IPS-20b (cell line): ENCODE results near the gene EGFL6.

Experiments
- H3K27ac ChIP-seq: one replicate; pipeline ENCODE4 v1.5.1; 2013; ENCODE audit warnings: low read length
- H3K27me3 ChIP-seq: 2 replicates; pipeline ENCODE4 v1.6.1; 2013; ENCODE audit warnings: mild to moderate bottlenecking, low read length, inconsistent platforms; ENCODE audit not compliant: insufficient read depth
- H3K36me3 ChIP-seq: 2 replicates; pipeline ENCODE4 v1.6.1; 2013; ENCODE audit warnings: low read depth, mild to moderate bottlenecking, inconsistent platforms, low read length, moderate library complexity; ENCODE audit not compliant: insufficient read depth
- H3K4me1 ChIP-seq: 2 replicates; pipeline ENCODE4 v1.6.1; 2013; ENCODE audit warnings: mild to moderate bottlenecking, control low read depth, inconsistent platforms, low read length, moderate library complexity; ENCODE audit not compliant: insufficient read depth
- H3K4me3 ChIP-seq: 2 replicates; pipeline ENCODE4 v1.5.1; 2013; ENCODE audit warnings: mild to moderate bottlenecking, low read length, inconsistent platforms
- H3K9ac ChIP-seq: 2 replicates; pipeline ENCODE4 v1.6.1; 2013; ENCODE audit warnings: low read depth, mild to moderate bottlenecking, inconsistent platforms, low read length, moderate library complexity
- H3K9me3 ChIP-seq: 2 replicates; pipeline ENCODE4 v1.6.1; 2013; ENCODE audit warnings: mild to moderate bottlenecking, low read depth, low read length, inconsistent platforms; ENCODE audit not compliant: insufficient read depth

EGFL6 gene

DNA sequence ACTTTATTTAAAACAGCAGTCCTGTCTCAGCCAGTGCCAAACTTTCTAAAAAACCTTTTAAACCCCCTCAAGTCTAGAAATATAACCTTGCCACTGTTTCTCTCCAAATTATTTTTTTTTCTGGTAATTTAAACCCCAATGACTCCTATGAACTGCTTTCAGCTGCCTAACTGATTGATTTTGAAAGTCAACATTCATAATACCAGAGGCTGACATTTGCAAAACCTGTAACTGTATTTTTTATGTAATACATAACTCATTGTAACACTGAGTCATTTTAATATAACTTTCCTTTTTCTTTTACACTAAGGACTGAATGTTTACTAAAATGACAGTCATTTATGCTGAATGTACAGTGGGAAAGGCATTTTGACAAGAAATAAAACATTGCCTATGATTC, 19.1 kb upstream of the EGFL6 start:
- Histone ChIP-seq H3K9me3 (no peaks in the 10 kb centered on the region), H3K4me3 (no peak overlapping the region), H3K9ac (no peak overlapping the region), H3K27me3 (no peaks in the 10 kb centered on the region), H3K36me3 (no peaks in the 10 kb centered on the region), H3K27ac (no peak overlapping the region), H3K4me1 (no peaks in the 10 kb centered on the region)

DNA sequence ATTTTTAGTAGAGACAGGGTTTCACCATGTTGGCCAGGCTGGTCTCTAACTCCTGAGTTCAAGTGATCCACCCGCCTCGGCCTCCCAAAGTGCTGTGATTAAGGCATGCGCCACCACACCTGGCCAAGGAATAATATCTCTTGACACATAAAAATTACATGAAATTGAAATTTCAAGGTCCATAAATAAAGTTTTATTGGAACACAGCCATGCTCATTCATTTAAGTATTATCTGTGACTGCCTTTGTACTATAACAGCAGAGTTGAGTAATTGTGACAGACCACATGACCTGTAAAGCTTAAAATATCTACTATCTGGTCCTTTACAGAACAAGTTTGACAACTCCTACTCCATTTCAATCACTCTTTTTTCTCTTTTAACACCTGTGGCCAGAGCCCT, 17.8 kb upstream of the EGFL6 start:
- Histone ChIP-seq H3K9ac (no peak overlapping the region), H3K36me3 (no peaks in the 10 kb centered on the region), H3K4me1 (no peaks in the 10 kb centered on the region), H3K4me3 (no peak overlapping the region), H3K27ac (no peak overlapping the region), H3K9me3 (no peaks in the 10 kb centered on the region), H3K27me3 (no peaks in the 10 kb centered on the region)

DNA sequence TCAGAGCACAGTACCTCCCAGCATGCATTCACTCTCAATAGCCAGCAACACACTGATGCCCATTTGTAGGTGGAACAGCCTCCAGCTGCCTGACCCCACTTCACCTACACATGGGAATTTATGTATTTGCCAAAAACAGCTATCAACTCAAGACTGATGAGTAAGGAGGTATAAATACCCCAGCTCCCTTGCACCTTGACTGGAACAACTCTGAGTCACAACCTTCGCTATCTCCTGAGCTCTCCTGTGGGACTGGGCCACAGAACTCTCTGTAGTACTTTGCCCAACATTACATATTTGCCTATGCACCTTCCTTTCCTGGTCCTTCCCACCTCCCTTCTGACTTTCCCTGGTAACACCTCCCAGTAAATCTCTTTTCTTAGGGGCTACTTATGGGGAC, 16.5 kb upstream of the EGFL6 start:
- no peaks in the 10 kb centered on the region for H3K36me3 ChIP-seq
- H3K9ac ChIP-seq = no peak overlapping the region
- H3K4me1 ChIP-seq = no peaks in the 10 kb centered on the region
- H3K9me3 ChIP-seq = no peaks in the 10 kb centered on the region
- H3K27me3 ChIP-seq = no peaks in the 10 kb centered on the region
- no peak overlapping the region for H3K4me3 ChIP-seq
- no peak overlapping the region for H3K27ac ChIP-seq

DNA sequence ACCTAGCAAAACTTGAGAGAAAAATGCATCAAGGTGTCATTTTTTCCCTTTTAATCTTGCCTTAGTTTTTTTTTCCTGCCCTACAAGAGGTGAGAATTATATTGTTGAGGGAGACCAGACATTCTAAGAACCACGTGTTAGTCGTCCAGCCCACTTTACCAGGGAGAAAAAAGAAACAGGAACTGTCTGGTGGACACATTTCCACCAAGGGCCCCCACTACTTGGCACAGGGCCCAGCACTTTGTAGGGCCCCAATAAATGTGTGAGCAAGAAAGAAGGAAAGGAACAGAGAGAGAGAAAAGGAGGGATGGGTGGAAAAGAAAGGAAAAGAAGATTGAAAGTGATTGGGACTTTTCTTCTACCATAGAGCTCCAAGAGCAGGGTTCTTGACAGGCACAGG, 3.9 kb upstream of the EGFL6 start:
- Histone ChIP-seq H3K4me1 (no peaks in the 10 kb centered on the region), H3K36me3 (no peaks in the 10 kb centered on the region), H3K27ac (no peak overlapping the region), H3K4me3 (no peak overlapping the region), H3K9me3 (no peaks in the 10 kb centered on the region), H3K27me3 (peaks cover 42% of the 10 kb centered on the region), H3K9ac (no peak overlapping the region)

DNA sequence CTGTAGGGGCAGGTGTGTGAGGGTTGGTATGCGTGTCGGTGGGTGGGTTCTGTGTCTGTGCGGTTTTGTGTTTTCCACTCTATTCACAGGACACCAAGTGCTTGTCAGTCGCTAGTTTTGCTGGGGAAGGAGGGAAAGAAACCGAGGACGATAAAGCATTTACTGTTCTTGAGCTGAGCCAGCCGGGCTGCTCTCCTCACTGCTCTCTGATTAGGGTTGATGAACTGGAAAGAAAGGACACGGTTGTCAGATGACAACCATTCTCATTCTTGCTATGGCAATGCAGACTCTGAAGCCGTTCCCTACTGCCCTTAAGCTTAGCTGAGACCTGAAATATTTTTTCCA, 832 bp downstream of the EGFL6 start:
- Histone ChIP-seq H3K9me3 (no peaks in the 10 kb centered on the region), H3K36me3 (no peaks in the 10 kb centered on the region), H3K27me3 (peaks cover 58% of the 10 kb centered on the region), H3K4me1 (no peaks in the 10 kb centered on the region), H3K9ac (no peak overlapping the region), H3K4me3 (peak overlapping the region; percentile 60; the same call in 1 of the 2 replicates), H3K27ac (no peak overlapping the region)

DNA sequence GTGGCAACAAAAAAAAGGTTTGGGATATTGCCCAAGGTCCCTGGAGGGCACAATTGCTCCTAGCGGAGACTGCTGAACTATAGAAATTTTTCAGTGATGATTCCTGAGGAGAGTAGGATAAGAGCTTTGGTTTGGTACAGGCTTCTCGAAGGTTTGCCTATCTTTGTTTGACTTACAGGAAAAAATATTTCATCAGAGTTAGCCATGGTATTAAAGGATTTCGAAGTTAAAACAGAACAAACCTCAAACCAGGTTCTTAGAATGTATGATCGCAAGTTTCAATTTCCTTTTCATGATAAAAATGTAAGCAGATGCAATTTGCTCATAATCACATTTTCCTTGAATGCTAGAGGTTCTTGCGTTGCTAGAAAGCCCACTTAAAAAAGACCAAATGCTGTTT, 1.7 kb downstream of the EGFL6 start:
- H3K9me3 ChIP-seq = no peaks in the 10 kb centered on the region
- no peaks in the 10 kb centered on the region for H3K4me1 ChIP-seq
- no peak overlapping the region for H3K9ac ChIP-seq
- peaks cover 58% of the 10 kb centered on the region for H3K27me3 ChIP-seq
- H3K27ac ChIP-seq = no peak overlapping the region
- no peak overlapping the region for H3K4me3 ChIP-seq
- H3K36me3 ChIP-seq = no peaks in the 10 kb centered on the region

DNA sequence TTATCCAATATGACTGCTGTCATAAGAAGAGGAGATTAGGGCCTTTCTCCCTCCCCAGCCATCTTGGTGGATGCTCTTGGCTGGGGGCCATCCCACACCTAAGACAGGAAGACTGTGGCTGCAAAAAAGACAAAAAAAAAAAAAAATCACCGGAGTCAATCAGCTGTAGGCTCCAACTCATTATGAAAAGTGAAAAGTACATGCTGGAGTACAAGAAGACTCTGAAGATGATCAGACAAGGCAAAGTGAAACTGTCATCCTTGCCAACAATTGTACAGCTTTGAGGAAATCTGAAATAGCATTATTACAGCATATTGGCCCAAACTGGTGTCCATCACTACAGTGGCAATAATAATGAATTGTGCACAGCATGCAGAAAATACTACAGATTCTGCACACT, 5.2 kb downstream of the EGFL6 start:
- H3K36me3 ChIP-seq = no peaks in the 10 kb centered on the region
- peaks cover 25% of the 10 kb centered on the region for H3K27me3 ChIP-seq
- no peak overlapping the region for H3K4me3 ChIP-seq

DNA sequence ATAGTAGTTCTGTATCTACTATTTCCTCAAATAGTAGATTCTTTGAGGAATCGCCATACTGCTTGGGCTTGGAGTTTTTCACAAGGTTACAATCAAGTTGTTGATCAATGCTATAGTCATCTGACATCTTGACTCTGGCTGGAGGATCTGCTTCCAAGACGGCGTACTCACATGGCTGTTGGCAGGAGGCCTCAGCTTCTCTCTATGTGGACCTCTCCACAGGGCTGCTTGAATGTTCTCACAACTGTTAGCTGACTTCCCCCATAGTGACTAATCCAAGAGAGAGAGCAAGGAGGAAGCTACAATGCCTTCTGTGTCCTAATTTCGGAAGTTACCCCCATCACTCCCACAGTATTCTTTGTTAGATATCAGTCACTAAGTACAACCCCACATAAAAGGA, 10.3 kb downstream of the EGFL6 start:
- Histone ChIP-seq H3K4me3 (no peak overlapping the region), H3K9ac (no peak overlapping the region), H3K9me3 (no peaks in the 10 kb centered on the region), H3K27me3 (no peaks in the 10 kb centered on the region), H3K4me1 (no peaks in the 10 kb centered on the region), H3K27ac (no peak overlapping the region), H3K36me3 (no peaks in the 10 kb centered on the region)

More for the DNA sequence above, 5.2 kb downstream of the EGFL6 start:
- Histone ChIP-seq H3K9ac (no peak overlapping the region), H3K27ac (no peak overlapping the region), H3K4me1 (no peaks in the 10 kb centered on the region), H3K9me3 (no peaks in the 10 kb centered on the region)

DNA sequence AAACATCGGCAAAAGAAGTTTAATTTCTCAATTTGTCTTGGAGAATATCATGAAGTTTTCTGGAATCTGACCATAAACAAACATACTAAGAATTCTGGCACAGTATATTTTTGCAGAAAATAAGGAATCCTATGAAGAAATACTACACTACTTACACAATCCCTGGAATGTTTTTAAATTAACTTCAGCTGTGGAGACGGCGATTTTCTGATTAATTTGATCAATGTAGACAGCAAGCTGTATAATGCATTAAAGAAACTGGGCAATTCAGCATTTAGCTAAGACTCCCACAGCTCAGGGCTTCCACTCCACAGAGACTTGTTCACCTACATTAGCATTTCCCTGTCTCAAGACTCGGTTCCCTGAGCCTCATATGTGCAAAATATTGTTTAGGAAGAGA, 12.2 kb downstream of the EGFL6 start:
- Histone ChIP-seq H3K27ac (no peak overlapping the region), H3K9ac (no peak overlapping the region), H3K4me1 (no peaks in the 10 kb centered on the region), H3K27me3 (no peaks in the 10 kb centered on the region), H3K4me3 (no peak overlapping the region), H3K36me3 (no peaks in the 10 kb centered on the region), H3K9me3 (no peaks in the 10 kb centered on the region)

DNA sequence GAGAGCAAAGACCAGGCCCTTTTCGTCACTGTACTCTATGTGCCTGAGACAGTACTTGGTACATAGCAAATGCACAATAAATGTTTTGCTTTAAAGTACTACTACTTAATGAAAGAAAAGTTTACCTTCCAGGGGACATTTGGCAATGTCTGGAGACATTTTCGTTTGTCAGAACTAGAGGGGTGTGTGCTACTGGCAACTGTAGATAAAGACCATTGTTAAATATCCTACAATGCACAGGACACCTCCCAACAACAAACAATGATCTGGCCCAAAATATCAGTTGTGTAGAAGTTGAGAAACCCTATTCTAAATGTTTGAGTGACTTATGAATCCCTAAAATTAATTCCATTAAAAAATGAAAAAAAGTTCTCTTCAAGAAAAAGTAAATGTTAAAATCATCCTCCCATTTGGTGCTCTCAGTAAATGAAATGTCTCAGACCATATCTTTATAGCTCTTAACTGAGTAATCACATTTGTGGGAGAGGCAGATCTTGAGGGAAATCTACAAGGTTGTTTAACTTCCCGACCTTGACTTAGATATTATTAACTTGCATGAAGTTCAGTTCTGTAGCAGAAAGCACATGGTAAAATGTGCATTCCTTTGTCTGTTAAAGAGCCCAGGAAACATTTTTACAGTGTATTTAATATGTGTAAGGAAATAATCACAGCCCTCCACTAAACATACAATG, 18.5 kb downstream of the EGFL6 start:
- H3K4me1 ChIP-seq = no peaks in the 10 kb centered on the region
- H3K9me3 ChIP-seq = no peaks in the 10 kb centered on the region
- H3K27me3 ChIP-seq = no peaks in the 10 kb centered on the region
- no peaks in the 10 kb centered on the region for H3K36me3 ChIP-seq
- H3K27ac ChIP-seq = no peak overlapping the region
- no peak overlapping the region for H3K9ac ChIP-seq
- no peak overlapping the region for H3K4me3 ChIP-seq

DNA sequence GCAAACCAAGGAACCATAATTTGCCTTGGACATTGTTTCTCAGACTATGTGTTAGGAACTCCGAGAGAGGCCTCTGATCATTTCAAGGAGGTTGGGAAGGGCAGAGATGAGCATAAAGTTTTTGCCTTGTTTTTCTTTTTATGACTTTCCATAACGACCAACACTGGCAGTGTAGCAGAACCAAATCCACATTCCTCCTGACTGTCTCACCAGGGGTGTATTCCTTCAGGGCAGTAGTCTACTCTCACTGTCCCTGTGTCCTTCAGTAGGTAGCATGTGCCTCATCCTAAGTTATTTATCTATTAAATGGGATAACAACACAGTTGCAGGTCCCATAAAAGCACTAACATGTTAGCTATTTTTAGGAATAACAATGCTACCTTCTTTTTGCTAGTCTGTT, 20.8 kb downstream of the EGFL6 start:
- Histone ChIP-seq H3K27me3 (no peaks in the 10 kb centered on the region), H3K9me3 (no peaks in the 10 kb centered on the region), H3K36me3 (no peaks in the 10 kb centered on the region), H3K4me1 (no peaks in the 10 kb centered on the region), H3K4me3 (no peak overlapping the region), H3K9ac (no peak overlapping the region), H3K27ac (no peak overlapping the region)

DNA sequence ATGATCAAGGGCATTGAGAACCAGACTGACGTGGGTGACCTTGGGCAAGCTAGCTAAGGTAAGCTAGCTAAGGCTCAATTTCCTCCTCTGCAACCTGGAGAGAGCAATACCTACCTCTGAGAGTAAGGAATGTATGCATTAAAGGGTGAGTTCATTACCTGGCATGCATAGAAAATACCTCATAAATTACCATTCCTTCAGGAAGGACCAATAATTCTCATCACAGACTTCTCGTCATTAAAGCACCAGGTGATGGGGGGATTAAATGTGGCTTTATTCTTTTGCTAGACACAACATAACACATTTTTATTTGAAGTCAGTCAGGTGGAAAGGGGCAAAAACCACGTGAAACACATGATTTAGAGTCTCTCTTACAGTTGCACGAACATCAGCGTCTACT, 21.5 kb downstream of the EGFL6 start:
- Histone ChIP-seq H3K36me3 (no peaks in the 10 kb centered on the region), H3K9me3 (no peaks in the 10 kb centered on the region), H3K4me3 (no peak overlapping the region), H3K9ac (no peak overlapping the region), H3K4me1 (no peaks in the 10 kb centered on the region), H3K27ac (no peak overlapping the region), H3K27me3 (no peaks in the 10 kb centered on the region)
